ENCODE results near the gene SDCBP2. TPM values are rescaled to one million over a fixed set of nuclear protein-coding genes. Genes with fewer than 3 reads are reported as not detected.

The SDCBP2 gene
- total RNA-seq, 2 experiments from 2014 or later: 1.2 to 1.3 TPM

DNA sequence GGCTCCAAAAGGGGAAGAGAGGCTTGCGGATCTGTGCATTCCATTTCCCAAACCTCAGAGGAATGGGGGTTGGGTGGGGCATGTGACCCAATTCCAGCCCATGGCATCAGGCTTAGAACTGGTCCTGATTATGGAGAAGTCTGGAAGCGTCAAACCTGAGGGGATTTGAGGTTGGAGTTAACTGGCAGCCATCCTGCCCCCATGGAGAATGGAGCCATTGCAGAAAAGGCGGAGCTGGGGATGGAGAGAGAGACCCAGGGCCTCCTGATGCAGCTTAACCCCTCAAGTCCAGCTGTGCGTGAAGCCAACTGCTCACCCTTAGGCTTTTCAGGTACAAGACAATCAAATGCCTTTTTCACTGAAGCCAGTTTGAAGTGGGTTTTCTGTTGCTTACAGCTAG lies 9.9 kb upstream of the SDCBP2 start:
- no peaks in the 10 kb centered on the region for H3K9me3 ChIP-seq (ENCODE audit: control insufficient read depth in 1 of 2, insufficient read depth in 1 of 2, low read length in 2 of 2)
- H3K27me3 ChIP-seq (ENCODE audit: control insufficient read depth in 1 of 2, insufficient read depth in 2 of 2, low read length in 2 of 2): no peaks in the 10 kb centered on the region
- ChIA-PET POLR2A (no interaction called here), CTCF (no interaction called here)
- Mint-ChIP-seq H3K36me3 (ENCODE audit: low read depth) (peaks cover 3% of the 10 kb centered on the region), H3K4me1 (ENCODE audit: low read depth) (peaks cover 28% of the 10 kb centered on the region), H3K4me3 (no peak overlapping the region), H3K27me3 (no peaks in the 10 kb centered on the region), H3K9me3 (no peaks in the 10 kb centered on the region), H3K27ac (no peak overlapping the region)
- H3K4me1 ChIP-seq (ENCODE audit: insufficient read depth, low read length): peaks cover 9% of the 10 kb centered on the region
- peaks cover 12% of the 10 kb centered on the region for H3K36me3 ChIP-seq (ENCODE audit: insufficient read depth, low read length)
- intact Hi-C loops (cut with DNase I, micrococcal nuclease): no loop called here
- TF ChIP-seq, protein P1, sequence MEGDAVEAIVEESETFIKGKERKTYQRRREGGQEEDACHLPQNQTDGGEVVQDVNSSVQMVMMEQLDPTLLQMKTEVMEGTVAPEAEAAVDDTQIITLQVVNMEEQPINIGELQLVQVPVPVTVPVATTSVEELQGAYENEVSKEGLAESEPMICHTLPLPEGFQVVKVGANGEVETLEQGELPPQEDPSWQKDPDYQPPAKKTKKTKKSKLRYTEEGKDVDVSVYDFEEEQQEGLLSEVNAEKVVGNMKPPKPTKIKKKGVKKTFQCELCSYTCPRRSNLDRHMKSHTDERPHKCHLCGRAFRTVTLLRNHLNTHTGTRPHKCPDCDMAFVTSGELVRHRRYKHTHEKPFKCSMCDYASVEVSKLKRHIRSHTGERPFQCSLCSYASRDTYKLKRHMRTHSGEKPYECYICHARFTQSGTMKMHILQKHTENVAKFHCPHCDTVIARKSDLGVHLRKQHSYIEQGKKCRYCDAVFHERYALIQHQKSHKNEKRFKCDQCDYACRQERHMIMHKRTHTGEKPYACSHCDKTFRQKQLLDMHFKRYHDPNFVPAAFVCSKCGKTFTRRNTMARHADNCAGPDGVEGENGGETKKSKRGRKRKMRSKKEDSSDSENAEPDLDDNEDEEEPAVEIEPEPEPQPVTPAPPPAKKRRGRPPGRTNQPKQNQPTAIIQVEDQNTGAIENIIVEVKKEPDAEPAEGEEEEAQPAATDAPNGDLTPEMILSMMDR (IDR thresholded peaks at IDR 0.05): no peak
- no peak overlapping the region for H3K4me3 ChIP-seq (ENCODE audit: low read length)
- no peak overlapping the region for H3K27ac ChIP-seq (ENCODE audit: low read depth in 1 of 2, low read length in 2 of 2)
- ATAC-seq (ENCODE audit: poor library complexity) (no peak), DNase-seq (no peak)

DNA sequence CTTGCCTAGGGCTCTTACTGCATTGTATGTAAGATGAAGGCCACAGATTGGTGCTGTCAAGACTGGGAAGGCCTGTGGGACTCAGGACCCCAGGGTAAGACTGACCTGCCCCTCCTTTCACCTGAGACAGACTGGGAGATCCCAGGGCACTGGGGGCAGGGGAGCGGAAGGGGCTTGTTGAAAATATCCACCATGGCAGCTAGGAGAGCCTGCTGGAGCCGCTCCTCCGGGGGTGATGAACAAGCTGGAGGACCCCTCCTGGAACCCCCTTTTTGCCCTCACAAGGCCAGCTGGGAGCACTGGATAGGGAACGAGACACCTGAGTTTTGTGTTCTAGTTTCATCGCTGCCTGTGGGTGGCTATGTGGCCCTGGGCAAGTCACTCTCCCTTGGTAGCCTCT lies 9.2 kb upstream of the SDCBP2 start:
- no peaks in the 10 kb centered on the region for H3K27me3 Mint-ChIP-seq
- POLR2A ChIA-PET: no interaction called here
- H3K36me3 Mint-ChIP-seq (ENCODE audit: low read depth): peaks cover 8% of the 10 kb centered on the region
- peaks cover 17% of the 10 kb centered on the region for H3K36me3 ChIP-seq (ENCODE audit: insufficient read depth, low read length)
- CTCF ChIA-PET: no interaction called here
- no peaks in the 10 kb centered on the region for H3K27me3 ChIP-seq (ENCODE audit: control insufficient read depth in 1 of 2, insufficient read depth in 2 of 2, low read length in 2 of 2)
- TF ChIP-seq, protein P1 (IDR thresholded peaks at IDR 0.05): no peak
- H3K4me1 ChIP-seq (ENCODE audit: insufficient read depth, low read length): peaks cover 9% of the 10 kb centered on the region
- H3K27ac ChIP-seq (ENCODE audit: low read depth in 1 of 2, low read length in 2 of 2): no peak overlapping the region
- H3K4me1 Mint-ChIP-seq (ENCODE audit: low read depth): peaks cover 28% of the 10 kb centered on the region
- ATAC-seq (ENCODE audit: poor library complexity) (no peak), DNase-seq (no peak)
- no peak overlapping the region for H3K4me3 ChIP-seq (ENCODE audit: low read length)
- no peak overlapping the region for H3K4me3 Mint-ChIP-seq
- peak overlapping the region; percentile 82 for H3K27ac Mint-ChIP-seq
- intact Hi-C loops (cut with DNase I, micrococcal nuclease): no loop called here
- no peaks in the 10 kb centered on the region for H3K9me3 Mint-ChIP-seq
- H3K9me3 ChIP-seq (ENCODE audit: control insufficient read depth in 1 of 2, insufficient read depth in 1 of 2, low read length in 2 of 2): no peaks in the 10 kb centered on the region

- H3K36me3 Mint-ChIP-seq (ENCODE audit: low read depth): peaks cover 14% of the 10 kb centered on the region
- Histone ChIP-seq H3K4me1 (ENCODE audit: insufficient read depth, low read length) (peaks cover 9% of the 10 kb centered on the region), H3K36me3 (ENCODE audit: insufficient read depth, low read length) (peaks cover 23% of the 10 kb centered on the region), H3K9me3 (ENCODE audit: control insufficient read depth in 1 of 2, insufficient read depth in 1 of 2, low read length in 2 of 2) (no peaks in the 10 kb centered on the region), H3K4me3 (ENCODE audit: low read length) (no peak overlapping the region), H3K27ac (ENCODE audit: low read depth in 1 of 2, low read length in 2 of 2) (no peak overlapping the region), H3K27me3 (ENCODE audit: control insufficient read depth in 1 of 2, insufficient read depth in 2 of 2, low read length in 2 of 2) (no peaks in the 10 kb centered on the region)
- no peaks in the 10 kb centered on the region for H3K9me3 Mint-ChIP-seq
- TF ChIP-seq, protein P1 (IDR thresholded peaks at IDR 0.05): no peak
- ChIA-PET CTCF (no interaction called here), POLR2A (no interaction called here)
- DNase-seq (no peak), ATAC-seq (ENCODE audit: poor library complexity) (no peak)
- intact Hi-C loops (cut with DNase I, micrococcal nuclease): no loop called here
- peaks cover 35% of the 10 kb centered on the region for H3K4me1 Mint-ChIP-seq (ENCODE audit: low read depth)
- peak overlapping the region; percentile 82 for H3K27ac Mint-ChIP-seq
- H3K4me3 Mint-ChIP-seq: no peak overlapping the region
- no peaks in the 10 kb centered on the region for H3K27me3 Mint-ChIP-seq
Observed at GRCh38 chr20:1337441-1337840, 8.5 kb upstream of the SDCBP2 start.
